ENCODE data around the gene FLVCR2.

GRCh38 chr14:75672605-75673192 is 94.3 kb downstream of the FLVCR2 start:
- TF ChIP-seq CTCF (IDR thresholded peaks at IDR 0.05), result no peak
- no peak for TF ChIP-seq POLR2A (IDR thresholded peaks at IDR 0.05)

Measured in body of pancreas (tissue), 4 donors.